HEK293 (cell line): ENCODE data around the gene TAF1D.

Experiments used
- EGR2 ChIP-seq: fragments of 450-650 bp; formaldehyde crosslinking; IDR thresholded peaks from 2 replicates; pipeline ENCODE4 v1.5.1; 2016; ENCODE audit warnings: low read depth, missing biosample characterization, missing genetic modification characterization
- WT1 ChIP-seq: fragments of 450-650 bp; formaldehyde crosslinking; IDR thresholded peaks from 2 replicates; pipeline ENCODE4 v1.5.1; 2016; ENCODE audit warnings: missing biosample characterization, missing genetic modification characterization
- ZBTB7A ChIP-seq: fragments of 450-650 bp; formaldehyde crosslinking; IDR thresholded peaks from 2 replicates; pipeline ENCODE4 v1.5.1; 2016; ENCODE audit warnings: low read depth, missing biosample characterization, missing genetic modification characterization
- ZNF274 ChIP-seq, 2 experiments: fragments of 200-500 bp in 1 of 2; fragments of 450-650 bp in 1 of 2; sonication (Bioruptor generic) in 1 of 2; formaldehyde crosslinking in 1 of 2; IDR thresholded peaks; 2 replicates each; pipeline versions ENCODE4 v1.5.1 to v1.6.1; 2014 to 2016; ENCODE audit warnings: borderline replicate concordance in 1 of 2, inconsistent platforms in 1 of 2, low read length in 1 of 2, missing biosample characterization in 1 of 2, missing genetic modification characterization in 1 of 2
- ZNF785 ChIP-seq: fragments of 450-650 bp; formaldehyde crosslinking; IDR thresholded peaks from 2 replicates; pipeline ENCODE4 v1.5.1; 2016; ENCODE audit warnings: missing biosample characterization, missing genetic modification characterization
- TF ChIP-seq, protein P1 (sequence below): fragments of 450-650 bp; formaldehyde crosslinking; IDR thresholded peaks from 2 replicates; pipeline ENCODE4 v1.5.1; 2016; ENCODE audit warnings: missing biosample characterization, missing genetic modification characterization
- TF ChIP-seq, protein P2 (sequence below): fragments of 450-650 bp; formaldehyde crosslinking; IDR thresholded peaks from 2 replicates; pipeline ENCODE4 v1.5.1; 2016; ENCODE audit warnings: missing biosample characterization, missing genetic modification characterization, low read depth
- TF ChIP-seq, protein P3 (sequence below): fragments of 450-650 bp; formaldehyde crosslinking; IDR thresholded peaks from 2 replicates; pipeline ENCODE4 v1.5.1; 2016; ENCODE audit warnings: missing biosample characterization, missing genetic modification characterization

DNA sequence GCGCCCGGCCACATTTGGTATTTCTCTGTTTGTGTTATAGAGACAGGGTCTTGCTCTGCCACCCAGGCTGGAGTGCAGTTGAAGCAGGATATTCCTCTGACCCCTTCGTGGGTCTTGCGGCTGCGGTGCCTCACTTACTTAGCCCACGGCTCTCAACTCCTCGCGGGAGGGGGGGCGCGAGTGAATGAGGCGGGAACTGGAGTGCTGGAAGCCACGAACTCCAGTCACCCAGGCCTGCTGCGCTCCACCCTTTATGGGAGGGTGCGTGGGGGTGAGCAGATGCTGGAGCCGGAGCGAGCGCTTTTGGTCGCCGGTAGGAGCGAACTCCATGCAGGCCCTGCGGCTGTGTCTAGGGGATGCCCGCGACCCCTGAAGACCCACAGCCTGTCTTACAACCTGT is 2.0 kb upstream of the TAF1D start:
- TF ChIP-seq EGR2 (tag by site-specific recombination) (no peak), WT1 (tag by site-specific recombination) (no peak), ZNF785 (no peak), ZBTB7A (tag by site-specific recombination) (no peak), ZNF274 (IDR thresholded peaks at IDR 0.05; ENCODE audit: low read length) (no peak), ZNF274 (tag by site-specific recombination; IDR thresholded peaks at IDR 0.05; ENCODE audit: borderline replicate concordance) (no peak)
- TF ChIP-seq, protein P1, sequence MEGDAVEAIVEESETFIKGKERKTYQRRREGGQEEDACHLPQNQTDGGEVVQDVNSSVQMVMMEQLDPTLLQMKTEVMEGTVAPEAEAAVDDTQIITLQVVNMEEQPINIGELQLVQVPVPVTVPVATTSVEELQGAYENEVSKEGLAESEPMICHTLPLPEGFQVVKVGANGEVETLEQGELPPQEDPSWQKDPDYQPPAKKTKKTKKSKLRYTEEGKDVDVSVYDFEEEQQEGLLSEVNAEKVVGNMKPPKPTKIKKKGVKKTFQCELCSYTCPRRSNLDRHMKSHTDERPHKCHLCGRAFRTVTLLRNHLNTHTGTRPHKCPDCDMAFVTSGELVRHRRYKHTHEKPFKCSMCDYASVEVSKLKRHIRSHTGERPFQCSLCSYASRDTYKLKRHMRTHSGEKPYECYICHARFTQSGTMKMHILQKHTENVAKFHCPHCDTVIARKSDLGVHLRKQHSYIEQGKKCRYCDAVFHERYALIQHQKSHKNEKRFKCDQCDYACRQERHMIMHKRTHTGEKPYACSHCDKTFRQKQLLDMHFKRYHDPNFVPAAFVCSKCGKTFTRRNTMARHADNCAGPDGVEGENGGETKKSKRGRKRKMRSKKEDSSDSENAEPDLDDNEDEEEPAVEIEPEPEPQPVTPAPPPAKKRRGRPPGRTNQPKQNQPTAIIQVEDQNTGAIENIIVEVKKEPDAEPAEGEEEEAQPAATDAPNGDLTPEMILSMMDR (tag by site-specific recombination), result no peak
- TF ChIP-seq, protein P2, sequence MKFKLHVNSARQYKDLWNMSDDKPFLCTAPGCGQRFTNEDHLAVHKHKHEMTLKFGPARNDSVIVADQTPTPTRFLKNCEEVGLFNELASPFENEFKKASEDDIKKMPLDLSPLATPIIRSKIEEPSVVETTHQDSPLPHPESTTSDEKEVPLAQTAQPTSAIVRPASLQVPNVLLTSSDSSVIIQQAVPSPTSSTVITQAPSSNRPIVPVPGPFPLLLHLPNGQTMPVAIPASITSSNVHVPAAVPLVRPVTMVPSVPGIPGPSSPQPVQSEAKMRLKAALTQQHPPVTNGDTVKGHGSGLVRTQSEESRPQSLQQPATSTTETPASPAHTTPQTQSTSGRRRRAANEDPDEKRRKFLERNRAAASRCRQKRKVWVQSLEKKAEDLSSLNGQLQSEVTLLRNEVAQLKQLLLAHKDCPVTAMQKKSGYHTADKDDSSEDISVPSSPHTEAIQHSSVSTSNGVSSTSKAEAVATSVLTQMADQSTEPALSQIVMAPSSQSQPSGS (tag by site-specific recombination), result no peak
- TF ChIP-seq, protein P3, sequence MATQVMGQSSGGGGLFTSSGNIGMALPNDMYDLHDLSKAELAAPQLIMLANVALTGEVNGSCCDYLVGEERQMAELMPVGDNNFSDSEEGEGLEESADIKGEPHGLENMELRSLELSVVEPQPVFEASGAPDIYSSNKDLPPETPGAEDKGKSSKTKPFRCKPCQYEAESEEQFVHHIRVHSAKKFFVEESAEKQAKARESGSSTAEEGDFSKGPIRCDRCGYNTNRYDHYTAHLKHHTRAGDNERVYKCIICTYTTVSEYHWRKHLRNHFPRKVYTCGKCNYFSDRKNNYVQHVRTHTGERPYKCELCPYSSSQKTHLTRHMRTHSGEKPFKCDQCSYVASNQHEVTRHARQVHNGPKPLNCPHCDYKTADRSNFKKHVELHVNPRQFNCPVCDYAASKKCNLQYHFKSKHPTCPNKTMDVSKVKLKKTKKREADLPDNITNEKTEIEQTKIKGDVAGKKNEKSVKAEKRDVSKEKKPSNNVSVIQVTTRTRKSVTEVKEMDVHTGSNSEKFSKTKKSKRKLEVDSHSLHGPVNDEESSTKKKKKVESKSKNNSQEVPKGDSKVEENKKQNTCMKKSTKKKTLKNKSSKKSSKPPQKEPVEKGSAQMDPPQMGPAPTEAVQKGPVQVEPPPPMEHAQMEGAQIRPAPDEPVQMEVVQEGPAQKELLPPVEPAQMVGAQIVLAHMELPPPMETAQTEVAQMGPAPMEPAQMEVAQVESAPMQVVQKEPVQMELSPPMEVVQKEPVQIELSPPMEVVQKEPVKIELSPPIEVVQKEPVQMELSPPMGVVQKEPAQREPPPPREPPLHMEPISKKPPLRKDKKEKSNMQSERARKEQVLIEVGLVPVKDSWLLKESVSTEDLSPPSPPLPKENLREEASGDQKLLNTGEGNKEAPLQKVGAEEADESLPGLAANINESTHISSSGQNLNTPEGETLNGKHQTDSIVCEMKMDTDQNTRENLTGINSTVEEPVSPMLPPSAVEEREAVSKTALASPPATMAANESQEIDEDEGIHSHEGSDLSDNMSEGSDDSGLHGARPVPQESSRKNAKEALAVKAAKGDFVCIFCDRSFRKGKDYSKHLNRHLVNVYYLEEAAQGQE (tag by site-specific recombination), result no peak
